MCF 10A (cell line): ENCODE results near the gene FGF19. TPM values are rescaled to one million over a fixed set of nuclear protein-coding genes. Genes with fewer than 3 reads are reported as not detected.

Experiments
- BruUV-seq: library from RNA; stranded (reverse); fragments of 400-500 nt; replicated peaks from 2 replicates; lab custom pipeline; 2021; lab: Mats Ljungman, UMichigan
- CTCF ChIA-PET: fragments of 300-600 bp; sonication (Branson Sonifier 250); formaldehyde crosslinking; extraction: SDS; loops from one replicate; lab custom pipeline; 2021; ENCODE audit warnings: antibody characterized with exemption, inconsistent platforms; lab: Yijun Ruan, JAX
- POLR2A ChIA-PET: fragments of 300-600, 350-650 bp; sonication (Branson Sonifier 250); formaldehyde crosslinking; extraction: SDS; loops from one replicate; lab custom pipeline; 2020; ENCODE audit warnings: antibody characterized with exemption, inconsistent platforms; lab: Yijun Ruan, JAX
- DNase-seq: peaks from one replicate; pipeline ENCODE4 v3.0.0-alpha.2; 2018; ENCODE audit not compliant: unreplicated experiment
- H3K27ac Mint-ChIP-seq: one replicate; pipeline ENCODE4 v1.8.0; 2022; ENCODE audit warnings: mild to moderate bottlenecking, low read depth, mixed read lengths; ENCODE audit not compliant: unreplicated experiment
- H3K27me3 Mint-ChIP-seq: one replicate; pipeline ENCODE4 v1.8.0; 2022; ENCODE audit warnings: mixed read lengths; ENCODE audit not compliant: insufficient read depth, unreplicated experiment
- H3K36me3 Mint-ChIP-seq: one replicate; pipeline ENCODE4 v1.8.0; 2022; ENCODE audit warnings: mild to moderate bottlenecking, moderate library complexity, mixed read lengths; ENCODE audit not compliant: insufficient read depth, unreplicated experiment
- H3K4me1 Mint-ChIP-seq: one replicate; pipeline ENCODE4 v1.8.0; 2022; ENCODE audit warnings: mixed read lengths; ENCODE audit not compliant: insufficient read depth, unreplicated experiment
- H3K4me3 Mint-ChIP-seq: one replicate; pipeline ENCODE4 v1.8.0; 2022; ENCODE audit warnings: mild to moderate bottlenecking, moderate library complexity, mixed read lengths; ENCODE audit not compliant: unreplicated experiment
- H3K9me3 Mint-ChIP-seq: one replicate; pipeline ENCODE4 v1.8.0; 2022; ENCODE audit warnings: mixed read lengths; ENCODE audit not compliant: unreplicated experiment
- intact Hi-C: fragments of 100-400 bp; cut with micrococcal nuclease; formaldehyde crosslinking; loops from 2 replicates; pipeline ENCODE4 v1.14.1; 2022
- total RNA-seq: library from RNA; stranded (reverse); gene quantifications from 2 replicates; pipeline ENCODE4 v1.2.3, GENCODE V29; 2022
- TF ChIP-seq, protein P1 (sequence below): fragments of 200-600 bp; IDR thresholded peaks from one replicate; pipeline ENCODE4 v1.8.0; 2022; ENCODE audit warnings: antibody characterized with exemption, mild to moderate bottlenecking; ENCODE audit not compliant: unreplicated experiment

Gene FGF19
- total RNA-seq, 1 experiment from 2014 or later, result not detected

DNA sequence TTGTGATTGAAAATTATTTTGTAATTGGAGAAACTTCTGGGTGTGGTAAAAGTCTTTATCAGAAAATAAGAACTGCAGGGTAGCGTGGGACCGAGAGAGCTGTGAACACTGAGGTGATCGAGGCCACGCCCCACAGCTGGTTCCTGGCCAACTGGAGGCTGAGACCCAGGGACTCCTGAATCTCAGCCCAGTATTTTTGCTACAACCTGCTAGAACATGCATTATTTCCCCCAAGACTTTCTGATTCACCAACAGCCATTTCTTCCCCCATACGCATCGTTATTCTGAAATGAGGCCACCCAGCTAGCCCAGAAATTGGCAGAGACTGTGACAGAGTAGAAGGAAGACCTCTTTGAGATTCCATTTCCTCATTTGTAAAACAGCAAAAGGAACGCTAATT is 3.4 kb upstream of the FGF19 start:
- intact Hi-C loops, result no loop called here
- ChIA-PET CTCF (no interaction called here), POLR2A (interaction anchor here (0.8 kb wide), 1 partner anchor 24 kb away, joined by 3 read pairs; no protein-coding TSS in a partner anchor)
- Mint-ChIP-seq H3K4me3 (peak overlapping the region; percentile 33), H3K36me3 (no peaks in the 10 kb centered on the region), H3K27ac (no peak overlapping the region), H3K9me3 (no peaks in the 10 kb centered on the region), H3K4me1 (peaks cover 10% of the 10 kb centered on the region), H3K27me3 (no peaks in the 10 kb centered on the region)
- no TSS peak for BruUV-seq
- TF ChIP-seq, protein P1, sequence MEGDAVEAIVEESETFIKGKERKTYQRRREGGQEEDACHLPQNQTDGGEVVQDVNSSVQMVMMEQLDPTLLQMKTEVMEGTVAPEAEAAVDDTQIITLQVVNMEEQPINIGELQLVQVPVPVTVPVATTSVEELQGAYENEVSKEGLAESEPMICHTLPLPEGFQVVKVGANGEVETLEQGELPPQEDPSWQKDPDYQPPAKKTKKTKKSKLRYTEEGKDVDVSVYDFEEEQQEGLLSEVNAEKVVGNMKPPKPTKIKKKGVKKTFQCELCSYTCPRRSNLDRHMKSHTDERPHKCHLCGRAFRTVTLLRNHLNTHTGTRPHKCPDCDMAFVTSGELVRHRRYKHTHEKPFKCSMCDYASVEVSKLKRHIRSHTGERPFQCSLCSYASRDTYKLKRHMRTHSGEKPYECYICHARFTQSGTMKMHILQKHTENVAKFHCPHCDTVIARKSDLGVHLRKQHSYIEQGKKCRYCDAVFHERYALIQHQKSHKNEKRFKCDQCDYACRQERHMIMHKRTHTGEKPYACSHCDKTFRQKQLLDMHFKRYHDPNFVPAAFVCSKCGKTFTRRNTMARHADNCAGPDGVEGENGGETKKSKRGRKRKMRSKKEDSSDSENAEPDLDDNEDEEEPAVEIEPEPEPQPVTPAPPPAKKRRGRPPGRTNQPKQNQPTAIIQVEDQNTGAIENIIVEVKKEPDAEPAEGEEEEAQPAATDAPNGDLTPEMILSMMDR, result no peak
- DNase-seq, result peak; percentile 82

DNA sequence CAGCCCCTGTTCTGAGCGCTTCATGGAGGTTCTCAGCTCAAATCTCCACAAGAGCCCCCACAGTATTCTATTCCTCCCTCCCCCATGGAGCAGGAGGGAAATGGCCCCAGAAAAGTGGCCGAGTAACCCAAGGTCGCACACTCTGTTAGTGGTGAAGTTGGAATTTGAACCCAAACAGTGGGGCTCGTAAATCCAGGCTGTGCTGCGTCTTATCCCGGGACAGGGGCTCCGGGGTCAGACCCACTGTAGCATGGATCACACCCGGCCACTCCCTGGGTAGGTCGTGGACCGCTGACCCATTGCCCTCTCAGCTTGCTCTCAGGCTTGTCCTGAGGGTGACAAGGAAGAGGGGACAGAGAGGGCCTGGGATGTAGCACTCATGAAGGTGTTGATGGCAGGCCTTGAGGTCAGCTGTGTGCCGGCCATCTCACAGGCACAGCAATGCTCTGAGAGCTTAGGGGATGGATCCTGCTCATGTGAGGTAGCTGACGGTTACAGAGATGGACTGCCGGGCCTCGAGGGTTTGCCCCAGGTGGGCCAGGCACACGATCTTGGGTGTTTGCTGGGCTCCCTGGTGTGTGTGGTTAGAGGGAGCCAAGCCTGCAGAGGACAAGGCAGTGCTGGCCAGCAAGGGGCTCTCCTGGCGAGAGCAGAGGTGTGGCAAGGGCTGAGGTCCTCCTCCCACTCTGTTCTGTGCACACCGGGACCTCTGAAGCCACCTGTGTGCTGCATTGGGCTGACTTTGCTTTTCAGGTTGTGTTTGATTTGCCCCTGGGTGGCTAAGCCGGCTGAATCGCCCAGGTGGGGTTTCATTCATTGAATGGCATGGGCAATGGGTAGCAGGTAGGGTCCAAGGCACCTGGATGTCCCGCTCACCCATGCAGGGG is 2.3 kb upstream of the FGF19 start:
- no peaks in the 10 kb centered on the region for H3K27me3 Mint-ChIP-seq
- no peak overlapping the region for H3K27ac Mint-ChIP-seq
- H3K4me3 Mint-ChIP-seq, result no peak overlapping the region
- DNase-seq, result no peak
- intact Hi-C loops, result no loop called here
- no TSS peak for BruUV-seq
- no peaks in the 10 kb centered on the region for H3K9me3 Mint-ChIP-seq
- CTCF ChIA-PET, result no interaction called here
- H3K36me3 Mint-ChIP-seq, result no peaks in the 10 kb centered on the region
- peaks cover 10% of the 10 kb centered on the region for H3K4me1 Mint-ChIP-seq
- TF ChIP-seq, protein P1, result no peak
- POLR2A ChIA-PET, result no interaction called here

DNA sequence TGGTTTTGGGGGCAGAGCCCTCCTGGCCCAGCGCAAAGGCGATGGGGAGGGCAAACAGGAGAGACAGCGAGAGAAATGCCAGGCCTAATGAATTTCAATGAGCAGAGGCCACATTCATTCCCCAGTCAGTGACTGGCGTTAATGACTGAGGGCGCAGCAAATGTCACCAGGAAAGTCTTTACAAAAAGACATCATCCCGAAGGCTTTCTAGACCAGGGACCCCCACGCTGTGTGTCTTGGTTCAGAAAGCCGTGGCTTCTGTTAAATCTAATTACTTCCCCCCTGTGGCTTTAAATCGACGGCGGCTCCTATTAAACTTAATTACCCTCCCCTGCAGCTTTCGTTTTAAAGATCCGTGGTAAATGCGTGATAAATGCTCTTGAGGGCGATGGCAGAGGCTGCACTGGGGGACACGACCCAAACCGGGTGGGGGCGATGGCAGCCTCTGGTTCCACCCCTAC is 1.6 kb upstream of the FGF19 start:
- no peak for DNase-seq
- ChIA-PET POLR2A (no interaction called here), CTCF (interaction anchor here (0.7 kb wide), 1 partner anchor 213 kb away, joined by 3 read pairs; no protein-coding TSS in a partner anchor)
- Mint-ChIP-seq H3K9me3 (no peaks in the 10 kb centered on the region), H3K27me3 (no peaks in the 10 kb centered on the region), H3K36me3 (no peaks in the 10 kb centered on the region), H3K4me1 (peaks cover 10% of the 10 kb centered on the region), H3K27ac (no peak overlapping the region), H3K4me3 (no peak overlapping the region)
- intact Hi-C loops, result no loop called here
- BruUV-seq, result no TSS peak
- TF ChIP-seq, protein P1, result no peak

DNA sequence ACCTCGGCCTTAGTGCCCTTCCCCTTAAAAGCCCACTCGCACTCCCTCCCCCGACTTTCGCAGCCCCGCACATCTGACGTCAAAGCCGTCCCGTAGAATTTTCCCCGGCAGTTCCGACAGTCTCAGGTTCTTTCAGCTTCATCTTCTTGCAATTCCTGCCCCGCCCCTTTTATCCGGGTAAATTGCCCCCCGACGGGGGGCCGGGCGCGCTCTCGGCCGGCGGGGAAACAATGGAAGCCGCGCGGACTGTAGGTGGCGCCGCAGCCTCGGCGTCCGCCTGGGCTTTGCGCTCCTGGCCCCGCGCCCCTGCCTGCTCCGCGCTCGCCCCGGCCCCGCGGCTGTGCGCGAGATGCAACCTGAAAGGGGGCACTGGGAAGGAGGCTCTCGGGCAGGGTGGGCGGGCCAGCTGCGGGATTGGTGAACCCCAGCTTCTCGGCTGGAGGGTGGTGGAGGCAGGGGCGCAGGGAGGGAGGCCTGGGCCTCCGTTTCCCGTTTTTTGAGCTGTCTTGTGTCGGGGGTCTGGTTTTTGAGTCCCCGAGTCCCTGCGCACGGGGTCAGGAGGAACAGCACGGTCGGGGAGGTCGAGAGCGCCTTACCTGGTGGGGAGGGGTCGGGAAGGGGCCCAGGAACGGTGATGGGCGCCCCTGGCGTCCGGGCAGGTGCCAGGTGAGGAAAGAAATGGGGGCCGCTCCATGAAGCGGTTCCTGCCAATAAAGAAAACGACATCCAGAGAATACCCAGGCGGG is 859 bp upstream of the FGF19 start:
- CTCF ChIA-PET, result interaction anchor here (0.7 kb wide), 1 partner anchor 214 kb away, joined by 3 read pairs; no protein-coding TSS in a partner anchor
- Mint-ChIP-seq H3K27ac (no peak overlapping the region), H3K27me3 (no peaks in the 10 kb centered on the region), H3K4me3 (no peak overlapping the region), H3K4me1 (peaks cover 10% of the 10 kb centered on the region), H3K9me3 (no peaks in the 10 kb centered on the region), H3K36me3 (no peaks in the 10 kb centered on the region)
- no peak for DNase-seq
- intact Hi-C loops, result no loop called here
- no TSS peak for BruUV-seq
- TF ChIP-seq, protein P1, result no peak
- POLR2A ChIA-PET, result no interaction called here
